ENCODE data around the gene UROC1.
"Not testable (repeated sequence)": the region's sequence is repeated elsewhere in the genome, so short reads cannot be mapped to it uniquely, and the experiment has no call there.

Gene UROC1

DNA sequence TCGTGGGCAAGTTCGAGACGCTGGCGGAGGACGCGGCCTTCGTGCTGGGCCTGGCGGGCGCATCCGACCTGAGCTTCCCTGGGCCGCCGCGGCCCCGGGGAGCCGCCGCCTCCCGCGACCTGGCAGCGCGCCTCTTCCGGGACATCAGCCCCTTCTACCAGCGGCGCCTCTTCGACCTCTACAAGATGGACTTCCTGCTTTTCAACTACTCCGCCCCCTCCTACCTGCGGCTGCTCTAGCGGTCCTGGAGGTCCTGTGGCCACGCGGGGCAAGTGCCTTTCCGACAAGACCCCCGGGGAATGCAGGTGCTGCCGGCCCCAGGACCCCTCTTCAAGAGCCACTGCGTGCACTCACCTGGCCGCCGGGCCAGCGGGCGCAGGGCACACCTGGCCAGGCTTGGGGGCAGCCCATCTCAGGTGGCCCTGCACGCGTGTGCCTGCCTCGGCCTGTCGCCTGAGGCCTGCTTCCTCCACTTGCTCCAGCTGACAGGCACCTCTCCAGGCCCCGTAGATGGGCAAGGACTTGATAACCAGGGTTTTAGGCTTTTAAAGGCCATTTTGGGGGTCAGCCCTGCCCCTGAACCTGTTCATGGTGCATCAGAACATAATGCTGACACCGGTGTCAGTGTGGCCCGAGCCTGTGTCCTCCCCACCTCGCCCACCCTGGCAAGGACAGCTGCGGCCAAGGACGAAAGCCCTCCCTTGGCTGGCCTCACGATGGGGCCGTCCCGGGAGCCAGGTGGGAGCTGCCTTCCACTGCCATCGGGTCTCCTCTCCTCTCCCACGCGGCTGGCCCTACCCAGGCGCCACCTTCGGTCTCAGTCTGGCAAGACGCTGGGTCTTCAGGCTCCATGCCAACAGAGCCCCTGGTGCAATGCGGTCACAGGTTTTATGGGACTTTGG lies 25.0 kb upstream of the UROC1 start:
- no peak for TF ChIP-seq ZNF274 (IDR thresholded peaks at IDR 0.05; ENCODE audit: low read depth, low read length)
- no peak overlapping the region for H3K4me3 ChIP-seq (ENCODE audit: low read length)

DNA sequence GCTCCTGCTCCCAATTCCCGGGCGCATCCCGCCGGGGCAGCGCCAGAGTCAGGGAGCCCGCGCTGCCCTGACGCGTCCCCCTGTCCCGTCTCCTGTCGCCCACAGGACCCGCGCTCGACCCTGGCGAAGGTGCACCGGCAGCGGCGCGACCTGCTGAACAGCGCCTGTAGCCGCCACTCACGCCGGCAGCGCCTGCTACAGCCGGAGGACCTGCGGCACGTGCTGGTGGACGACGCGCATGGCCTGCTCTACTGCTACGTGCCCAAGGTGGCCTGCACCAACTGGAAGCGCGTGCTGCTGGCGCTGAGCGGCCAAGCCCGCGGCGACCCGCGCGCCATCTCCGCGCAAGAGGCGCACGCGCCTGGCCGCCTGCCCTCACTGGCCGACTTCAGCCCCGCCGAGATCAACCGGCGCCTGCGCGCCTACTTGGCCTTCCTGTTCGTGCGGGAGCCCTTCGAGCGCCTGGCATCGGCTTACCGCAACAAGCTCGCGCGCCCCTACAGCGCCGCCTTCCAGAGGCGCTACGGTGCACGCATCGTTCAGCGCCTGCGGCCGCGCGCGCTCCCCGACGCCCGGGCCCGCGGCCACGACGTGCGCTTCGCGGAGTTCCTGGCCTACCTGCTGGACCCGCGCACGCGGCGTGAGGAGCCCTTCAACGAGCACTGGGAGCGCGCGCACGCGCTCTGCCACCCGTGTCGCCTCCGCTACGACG lies 24.2 kb upstream of the UROC1 start:
- no peak overlapping the region for H3K4me3 ChIP-seq (ENCODE audit: low read length)
- no peak for TF ChIP-seq ZNF274 (IDR thresholded peaks at IDR 0.05; ENCODE audit: low read depth, low read length)

DNA sequence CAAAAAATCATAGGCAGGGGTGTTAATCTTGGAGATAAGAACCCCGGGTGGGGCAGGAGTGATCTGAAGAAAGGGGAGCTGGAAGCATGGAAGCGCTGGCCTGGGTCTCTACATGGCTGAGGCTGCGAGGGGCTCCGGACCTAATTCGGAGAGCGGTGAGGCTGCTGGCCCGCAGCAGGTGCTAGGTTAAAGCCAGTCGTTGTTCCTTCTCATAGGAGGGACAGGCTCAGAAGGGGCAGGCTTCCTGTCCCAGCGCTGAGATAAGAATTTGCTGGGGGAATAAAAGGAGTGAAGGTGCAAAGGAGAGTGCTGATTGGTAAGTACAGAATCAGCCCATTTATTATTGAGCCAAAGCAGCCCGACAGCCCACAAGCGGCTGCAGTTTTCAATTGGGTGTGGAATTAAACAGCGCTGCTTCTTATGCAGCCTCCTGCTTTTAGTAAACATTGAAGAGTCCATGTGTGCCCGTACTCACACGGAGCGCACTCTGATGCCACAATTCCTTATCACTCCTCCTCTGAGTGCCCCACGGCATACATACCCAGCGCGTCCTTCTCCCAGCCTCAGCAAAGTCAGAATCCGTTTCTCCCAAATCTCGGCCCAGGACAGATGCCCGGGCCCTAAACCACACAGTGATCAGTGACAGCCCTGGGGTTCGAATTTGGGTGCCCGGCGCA lies 23.5 kb upstream of the UROC1 start:
- no peak overlapping the region for H3K4me3 ChIP-seq (ENCODE audit: low read length)
- no peak for TF ChIP-seq ZNF274 (IDR thresholded peaks at IDR 0.05; ENCODE audit: low read depth, low read length)

DNA sequence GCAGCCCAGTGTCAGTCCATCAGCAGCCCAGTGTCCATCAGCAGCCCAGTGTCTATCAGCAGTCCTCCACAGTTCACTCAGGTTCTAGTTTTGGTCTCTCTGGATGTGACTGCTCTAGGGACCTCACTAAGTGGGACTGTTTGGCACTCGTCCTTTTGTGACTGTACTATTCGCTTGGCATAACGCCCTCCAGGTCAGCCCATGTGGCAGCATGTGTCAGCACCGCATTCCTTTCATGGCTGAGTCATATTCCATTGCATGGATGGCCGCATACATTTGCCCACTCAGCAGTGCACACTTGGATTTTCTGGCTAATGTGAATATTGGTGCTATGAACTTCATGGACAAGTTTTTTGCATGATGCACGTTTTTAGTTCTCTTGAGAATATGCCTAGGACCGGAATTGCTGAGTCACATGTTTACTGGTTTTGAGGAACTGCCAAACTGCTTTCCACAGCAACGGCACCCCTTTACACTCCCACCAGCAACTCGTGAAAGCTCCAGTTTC lies 22.8 kb upstream of the UROC1 start:
- no peak for TF ChIP-seq ZNF274 (IDR thresholded peaks at IDR 0.05; ENCODE audit: low read depth, low read length)
- H3K4me3 ChIP-seq (ENCODE audit: low read length), result no peak overlapping the region

DNA sequence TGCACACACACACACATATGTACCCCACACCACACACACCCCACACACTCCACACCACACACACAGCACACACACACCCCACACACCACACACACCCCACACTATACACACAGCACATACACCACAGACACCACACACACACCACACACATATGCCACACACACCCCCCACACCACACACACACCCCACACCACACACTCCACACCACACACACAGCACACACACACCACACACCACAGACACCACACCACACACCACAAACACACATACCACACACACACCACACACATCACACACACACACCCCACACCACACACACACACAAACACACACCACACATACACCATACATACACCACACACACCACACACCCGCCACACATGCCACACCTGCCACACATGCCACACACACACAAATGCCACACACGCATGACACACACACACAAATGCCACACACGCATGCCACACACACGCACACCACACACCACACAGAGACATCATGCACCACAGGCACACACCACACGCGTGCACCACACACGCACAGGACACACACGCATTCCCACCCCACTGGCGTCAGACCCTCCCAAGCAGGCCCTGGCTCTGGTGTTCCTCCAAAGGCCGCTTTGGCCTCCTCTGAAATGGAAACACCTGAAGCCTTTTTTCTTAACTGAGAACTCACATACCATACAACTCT lies 22.1 kb upstream of the UROC1 start:
- TF ChIP-seq ZNF274 (IDR thresholded peaks at IDR 0.05; ENCODE audit: low read depth, low read length), result no peak
- H3K4me3 ChIP-seq (ENCODE audit: low read length), result no peak overlapping the region

DNA sequence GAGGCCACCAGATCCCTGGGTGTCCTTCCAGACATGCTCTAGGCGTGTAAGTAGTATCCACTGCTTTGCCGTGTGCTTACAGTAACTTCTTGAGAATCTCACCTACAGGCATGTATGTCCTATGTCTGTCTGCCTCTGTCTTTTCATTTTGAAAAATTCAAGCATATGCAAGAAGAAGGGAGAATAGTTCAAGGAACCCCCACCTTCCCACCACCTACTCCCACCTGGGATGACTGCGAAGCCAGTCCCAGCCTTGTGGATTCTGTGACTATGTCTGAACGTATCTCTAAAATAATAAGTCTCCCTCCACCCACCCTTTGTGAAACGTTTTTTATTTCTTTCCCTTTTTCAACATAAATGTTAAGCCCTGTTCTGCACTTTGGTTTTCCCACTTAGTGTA lies 21.4 kb upstream of the UROC1 start:
- no peak overlapping the region for H3K4me3 ChIP-seq (ENCODE audit: low read length)
- TF ChIP-seq ZNF274 (IDR thresholded peaks at IDR 0.05; ENCODE audit: low read depth, low read length), result no peak

DNA sequence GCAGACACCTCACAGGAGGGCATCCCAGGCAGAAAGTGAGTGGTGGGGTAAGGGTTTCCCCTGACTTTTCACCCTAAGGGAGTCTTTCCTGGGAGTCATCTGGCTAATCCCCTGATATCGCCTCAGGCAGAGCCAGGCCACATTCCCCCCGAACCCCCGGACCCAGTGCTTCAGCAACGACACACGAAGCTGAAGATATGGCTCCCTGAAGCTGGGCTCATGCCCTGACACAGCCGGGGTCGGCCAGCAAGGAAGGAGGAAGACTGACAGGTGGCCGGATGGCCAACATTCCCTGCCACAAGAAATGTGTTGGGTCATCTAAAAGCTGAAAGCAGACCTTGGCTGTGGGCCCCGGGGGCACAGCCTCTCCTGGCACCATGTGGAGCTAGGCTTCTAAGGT lies 20.7 kb upstream of the UROC1 start:
- no peak overlapping the region for H3K4me3 ChIP-seq (ENCODE audit: low read length)
- no peak for TF ChIP-seq ZNF274 (IDR thresholded peaks at IDR 0.05; ENCODE audit: low read depth, low read length)

DNA sequence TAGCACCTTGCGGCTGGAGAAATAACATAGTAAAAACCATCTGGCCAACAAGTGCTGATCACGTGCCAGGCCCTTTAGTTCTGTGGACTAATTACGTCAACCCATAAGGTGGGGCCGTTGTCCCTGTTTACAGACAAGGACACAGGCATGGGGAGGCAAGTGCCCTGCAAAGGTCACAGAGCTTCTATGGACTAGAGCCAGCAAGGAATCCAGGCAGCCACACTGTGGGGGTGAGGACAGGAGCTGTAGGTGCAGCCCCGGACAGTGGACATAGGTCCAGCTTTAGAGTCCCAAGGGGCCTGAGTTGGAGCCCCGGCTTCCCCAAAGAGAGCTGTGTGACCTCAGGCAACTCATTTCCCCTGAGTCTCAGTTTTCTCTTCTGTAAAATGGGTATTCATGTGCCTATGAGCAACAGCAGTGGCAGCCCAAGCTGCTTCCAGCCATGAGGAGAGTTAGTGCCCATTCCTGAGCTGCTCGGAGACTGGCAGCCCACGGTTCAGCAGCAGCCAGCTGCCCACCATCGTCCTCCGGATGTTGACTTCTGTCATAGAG lies 20.2 kb upstream of the UROC1 start:
- TF ChIP-seq ZNF274 (IDR thresholded peaks at IDR 0.05; ENCODE audit: low read depth, low read length), result no peak
- H3K4me3 ChIP-seq (ENCODE audit: low read length), result no peak overlapping the region

DNA sequence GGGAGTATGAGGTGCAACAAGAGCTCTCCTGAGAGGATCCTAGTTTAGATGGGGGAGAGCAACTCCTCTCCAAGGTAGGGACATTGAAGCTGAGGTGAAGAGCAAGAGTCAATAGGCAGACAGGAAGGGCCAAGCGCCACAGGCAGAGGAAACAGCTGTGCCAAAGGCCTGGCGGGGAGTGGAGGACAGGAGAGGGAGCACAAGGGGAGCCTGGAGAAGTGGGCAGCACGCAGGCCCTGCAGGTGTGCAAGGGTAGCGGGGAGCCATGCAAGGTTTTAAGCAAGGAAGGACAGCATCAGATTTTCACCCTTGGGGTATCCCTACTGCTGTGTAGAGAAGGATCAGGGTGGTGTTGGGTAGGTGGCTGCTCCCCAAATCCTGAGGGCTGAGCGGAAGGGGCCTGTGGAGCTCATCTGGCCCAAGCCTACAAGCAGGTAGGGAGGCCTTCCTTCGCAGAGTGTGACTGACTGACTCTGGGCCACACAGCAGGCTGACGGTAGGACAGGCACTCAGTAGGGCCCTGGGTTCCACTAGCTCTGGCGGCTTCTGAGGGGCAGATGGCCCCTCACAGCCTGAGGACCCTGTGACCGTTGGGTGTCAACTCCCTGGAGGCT lies 19.6 kb upstream of the UROC1 start:
- H3K4me3 ChIP-seq (ENCODE audit: low read length), result no peak overlapping the region
- TF ChIP-seq ZNF274 (IDR thresholded peaks at IDR 0.05; ENCODE audit: low read depth, low read length), result no peak

DNA sequence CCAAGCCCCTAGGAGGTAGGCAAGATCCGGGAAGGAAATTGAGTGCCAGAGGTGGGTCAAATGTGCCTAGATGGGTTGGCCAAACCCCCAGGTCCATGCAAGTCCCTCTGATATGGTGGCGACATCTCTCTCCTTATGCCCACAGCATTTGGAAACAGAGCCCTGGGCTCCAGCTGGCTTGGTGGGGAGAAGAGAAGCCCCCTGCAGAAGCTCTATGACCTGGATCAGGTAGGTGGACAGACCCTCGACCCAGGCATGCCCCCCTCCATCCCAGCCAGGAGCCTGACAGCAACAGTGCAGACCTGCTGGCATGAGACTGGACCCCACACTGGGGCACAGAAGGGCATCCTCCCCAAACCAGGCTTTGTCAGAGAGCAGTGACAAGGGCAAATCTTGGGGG lies 18.6 kb upstream of the UROC1 start:
- no peak for TF ChIP-seq ZNF274 (IDR thresholded peaks at IDR 0.05; ENCODE audit: low read depth, low read length)

DNA sequence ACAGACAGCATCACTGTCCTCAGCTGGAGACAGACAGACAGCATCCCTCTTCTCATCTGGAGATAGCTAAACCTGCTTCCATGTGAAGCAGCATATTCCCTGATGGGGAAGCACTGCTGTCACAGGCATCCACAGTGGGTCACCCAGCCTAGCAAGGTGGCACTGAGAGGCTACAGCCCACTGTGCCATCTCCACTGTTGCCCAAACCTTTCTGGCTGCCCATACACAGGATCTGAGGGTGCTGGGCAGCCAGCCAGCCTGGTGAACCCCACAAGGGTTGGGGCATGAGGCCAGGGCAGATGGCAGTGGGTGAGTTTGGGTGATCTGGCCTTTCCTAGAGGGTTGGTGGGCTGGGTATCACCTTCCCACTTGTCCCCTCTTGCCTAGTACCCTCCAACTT lies 18.1 kb upstream of the UROC1 start:
- TF ChIP-seq ZNF274 (IDR thresholded peaks at IDR 0.05; ENCODE audit: low read depth, low read length), result no peak
- no peak overlapping the region for H3K4me3 ChIP-seq (ENCODE audit: low read length)

More for the DNA sequence above, 18.6 kb upstream of the UROC1 start:
- no peak overlapping the region for H3K4me3 ChIP-seq (ENCODE audit: low read length)

DNA sequence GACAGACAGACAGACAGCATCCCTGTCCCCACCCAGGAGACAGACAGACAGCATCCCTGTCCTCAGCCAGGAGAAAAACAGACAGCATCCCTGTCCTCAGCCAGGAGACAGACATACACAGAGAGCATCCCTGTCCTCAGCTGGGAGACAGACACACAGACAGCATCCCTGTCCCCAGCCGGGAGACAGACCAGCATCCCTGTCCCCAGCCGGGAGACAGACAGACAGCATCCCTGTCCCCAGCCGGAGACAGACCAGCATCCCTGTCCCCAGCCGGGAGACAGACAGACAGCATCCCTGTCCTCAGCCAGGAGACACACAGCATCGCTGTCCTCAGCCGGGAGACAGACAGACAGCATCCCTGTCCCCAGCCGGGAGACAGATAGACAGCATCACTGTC lies 17.1 kb upstream of the UROC1 start:
- not testable (repeated sequence) for H3K4me3 ChIP-seq (ENCODE audit: low read length)

DNA sequence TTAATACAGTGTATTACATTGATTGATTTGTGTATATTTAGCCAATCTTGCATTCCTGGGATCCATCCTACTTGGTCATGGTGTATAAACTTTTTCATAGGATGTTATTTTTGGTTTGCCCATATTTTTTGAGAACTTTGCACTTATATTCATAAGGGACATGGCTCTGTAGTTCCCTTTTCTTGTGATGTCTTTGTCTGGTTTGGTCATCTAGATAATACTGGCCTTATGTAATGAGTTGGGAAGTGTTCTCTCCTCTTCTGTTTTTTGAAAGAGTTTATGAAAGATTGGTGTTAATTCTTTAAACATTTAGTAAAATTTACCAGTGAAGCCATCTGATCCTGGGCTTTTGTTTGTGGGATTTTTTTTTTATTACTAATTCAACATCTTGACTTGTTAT lies 15.9 kb upstream of the UROC1 start:
- TF ChIP-seq ZNF274 (IDR thresholded peaks at IDR 0.05; ENCODE audit: low read depth, low read length), result no peak
- no peak overlapping the region for H3K4me3 ChIP-seq (ENCODE audit: low read length)

DNA sequence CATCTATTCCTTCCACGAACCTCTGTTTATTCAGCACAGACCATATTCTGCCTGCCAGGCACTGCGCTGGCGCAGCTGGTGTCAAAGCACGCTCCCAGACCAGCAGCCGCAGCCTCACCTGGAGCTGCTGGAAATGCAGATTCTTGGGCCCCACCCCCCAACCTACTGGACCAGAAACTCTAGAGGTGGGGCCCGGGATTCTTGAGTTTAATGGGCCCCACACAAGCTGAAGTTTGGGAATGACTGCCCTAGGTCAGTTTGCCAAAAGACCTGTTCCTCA lies 13.4 kb upstream of the UROC1 start:
- H3K4me3 ChIP-seq (ENCODE audit: low read length), result no peak overlapping the region
- TF ChIP-seq ZNF274 (IDR thresholded peaks at IDR 0.05; ENCODE audit: low read depth, low read length), result no peak

Measured in GM08714 (cell line).